ENCODE results near the gene NIT2.

- TF ChIP-seq CTCF (IDR thresholded peaks at IDR 0.05) (no peak), POLR2A (IDR thresholded peaks at IDR 0.05) (no peak), POLR2AphosphoS5 (IDR thresholded peaks at IDR 0.05) (no peak)
Measured at GRCh38 chr3:100348727-100349126, 14.2 kb downstream of the NIT2 start.
